Esophagus muscularis mucosa (tissue), 3 donors: Measurements from ENCODE around the gene KCNG4.

ENCODE experiments used
- POLR2A ChIP-seq: fragments of 450-650 bp; IDR thresholded peaks from one replicate; pipeline ENCODE4 v1.6.1; 2017; ENCODE audit warnings: antibody characterized with exemption, moderate library complexity, mild to moderate bottlenecking, low read depth
- TF ChIP-seq, protein P1 (sequence below), 3 experiments: fragments of 200-600 bp in 2 of 3; fragments of 450-650 bp in 1 of 3; sonication (generic) in 2 of 3; IDR thresholded peaks; one replicate each; pipeline ENCODE4 v1.5.1; 2017 to 2019; ENCODE audit warnings: antibody characterized with exemption in 3 of 3, mild to moderate bottlenecking in 2 of 3, moderate library complexity in 1 of 3

DNA sequence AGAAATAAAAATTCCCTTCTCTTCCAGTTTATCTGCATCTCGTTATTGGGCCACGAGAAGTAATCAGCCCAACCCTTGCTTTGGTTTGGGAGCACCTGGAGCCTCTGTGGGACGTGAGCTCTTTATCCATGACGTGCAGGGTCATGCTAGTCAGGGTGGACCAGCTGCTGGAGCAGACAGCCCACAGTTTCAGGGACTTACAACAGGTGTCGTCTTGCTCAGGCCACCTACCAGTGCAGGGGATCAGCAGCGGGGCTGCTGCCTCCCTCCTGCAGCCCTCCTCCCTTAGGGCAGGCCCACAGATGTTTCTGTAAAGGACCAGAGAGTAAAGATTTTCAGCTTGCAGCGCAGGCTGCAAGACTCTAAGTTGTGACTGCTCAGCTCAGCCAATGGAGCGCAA lies 31.9 kb downstream of the KCNG4 start:
- TF ChIP-seq, protein P1, sequence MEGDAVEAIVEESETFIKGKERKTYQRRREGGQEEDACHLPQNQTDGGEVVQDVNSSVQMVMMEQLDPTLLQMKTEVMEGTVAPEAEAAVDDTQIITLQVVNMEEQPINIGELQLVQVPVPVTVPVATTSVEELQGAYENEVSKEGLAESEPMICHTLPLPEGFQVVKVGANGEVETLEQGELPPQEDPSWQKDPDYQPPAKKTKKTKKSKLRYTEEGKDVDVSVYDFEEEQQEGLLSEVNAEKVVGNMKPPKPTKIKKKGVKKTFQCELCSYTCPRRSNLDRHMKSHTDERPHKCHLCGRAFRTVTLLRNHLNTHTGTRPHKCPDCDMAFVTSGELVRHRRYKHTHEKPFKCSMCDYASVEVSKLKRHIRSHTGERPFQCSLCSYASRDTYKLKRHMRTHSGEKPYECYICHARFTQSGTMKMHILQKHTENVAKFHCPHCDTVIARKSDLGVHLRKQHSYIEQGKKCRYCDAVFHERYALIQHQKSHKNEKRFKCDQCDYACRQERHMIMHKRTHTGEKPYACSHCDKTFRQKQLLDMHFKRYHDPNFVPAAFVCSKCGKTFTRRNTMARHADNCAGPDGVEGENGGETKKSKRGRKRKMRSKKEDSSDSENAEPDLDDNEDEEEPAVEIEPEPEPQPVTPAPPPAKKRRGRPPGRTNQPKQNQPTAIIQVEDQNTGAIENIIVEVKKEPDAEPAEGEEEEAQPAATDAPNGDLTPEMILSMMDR (IDR thresholded peaks at IDR 0.05), result no peak
- TF ChIP-seq POLR2A, result no peak
